ENCODE results near the gene NCBP3.

Gene NCBP3, protein sequence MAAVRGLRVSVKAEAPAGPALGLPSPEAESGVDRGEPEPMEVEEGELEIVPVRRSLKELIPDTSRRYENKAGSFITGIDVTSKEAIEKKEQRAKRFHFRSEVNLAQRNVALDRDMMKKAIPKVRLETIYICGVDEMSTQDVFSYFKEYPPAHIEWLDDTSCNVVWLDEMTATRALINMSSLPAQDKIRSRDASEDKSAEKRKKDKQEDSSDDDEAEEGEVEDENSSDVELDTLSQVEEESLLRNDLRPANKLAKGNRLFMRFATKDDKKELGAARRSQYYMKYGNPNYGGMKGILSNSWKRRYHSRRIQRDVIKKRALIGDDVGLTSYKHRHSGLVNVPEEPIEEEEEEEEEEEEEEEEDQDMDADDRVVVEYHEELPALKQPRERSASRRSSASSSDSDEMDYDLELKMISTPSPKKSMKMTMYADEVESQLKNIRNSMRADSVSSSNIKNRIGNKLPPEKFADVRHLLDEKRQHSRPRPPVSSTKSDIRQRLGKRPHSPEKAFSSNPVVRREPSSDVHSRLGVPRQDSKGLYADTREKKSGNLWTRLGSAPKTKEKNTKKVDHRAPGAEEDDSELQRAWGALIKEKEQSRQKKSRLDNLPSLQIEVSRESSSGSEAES

GRCh38 chr17:3845621-3846436 is at the start of gene NCBP3:
Gene NCBP3, minus strand, starts transcription at chr17:3846246. Its CDS starts 23 bp downstream, at chr17:3846223.
- intact Hi-C loops (cut with DNase I), result no loop called here
- peak; percentile 69 to 96 (median 91) for DNase-seq

DNA sequence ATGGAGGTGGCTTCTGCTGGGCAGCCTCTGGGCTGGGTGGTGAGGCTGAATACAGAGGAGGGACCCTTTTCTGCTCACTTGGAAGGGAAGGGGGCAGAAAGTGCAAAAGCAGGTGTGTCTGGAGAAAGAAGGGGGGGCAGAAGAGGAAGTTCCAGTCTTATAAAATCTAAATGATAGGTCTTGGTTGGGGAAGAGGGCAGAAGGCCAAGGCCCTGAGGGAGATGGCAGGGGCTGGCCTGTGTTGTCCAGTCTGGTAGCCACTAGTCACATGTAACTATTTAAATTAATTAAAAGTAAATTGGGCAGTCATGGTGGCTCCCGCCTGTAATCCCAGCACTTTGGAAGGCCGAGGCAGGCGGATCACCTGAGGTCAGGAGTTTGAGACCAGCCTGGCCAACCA is 49.3 kb upstream of the NCBP3 start:
- DNase-seq, result no peak
- intact Hi-C loops (cut with DNase I), result no loop called here

- intact Hi-C loops (cut with DNase I), result no loop called here
- peak in 2 of 42 donors; percentile 17 to 45 for DNase-seq
These were observed 48.9 kb upstream of the NCBP3 start for GRCh38 chr17:3894911-3895343.

GRCh38 chr17:3894188-3894587 is 48.1 kb upstream of the NCBP3 start:
- no peak for DNase-seq
- intact Hi-C loops (cut with DNase I), result no loop called here

DNA sequence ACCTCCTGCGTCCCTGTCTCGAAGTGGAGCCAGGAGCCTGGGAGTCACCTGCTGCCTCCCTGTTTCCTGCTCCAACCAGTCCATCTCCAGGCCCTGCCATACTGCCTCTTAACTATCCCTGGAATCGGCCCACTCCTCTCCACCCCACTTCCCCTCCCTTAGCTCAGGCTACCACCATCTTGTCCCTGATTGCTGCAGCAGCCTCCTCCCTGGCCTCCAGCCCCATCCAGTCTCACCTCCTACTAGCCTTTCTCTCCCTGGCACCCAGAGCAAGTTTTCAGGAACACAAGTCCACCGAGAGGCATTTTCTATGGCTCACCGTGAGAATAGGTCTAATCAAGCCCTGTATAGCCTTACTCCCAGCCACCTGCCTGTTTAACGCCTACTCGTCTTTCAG is 47.7 kb upstream of the NCBP3 start:
- intact Hi-C loops (cut with DNase I), result no loop called here
- no peak for DNase-seq

GRCh38 chr17:3893003-3893719 is 47.1 kb upstream of the NCBP3 start, which contains the start of gene CAMKK1:
Gene CAMKK1, minus strand, starts transcription at chr17:3893053. Its CDS starts 7,366 bp downstream, at chr17:3885687.
- intact Hi-C loops (cut with DNase I), result no loop called here
- peak; percentile 40 to 93 (median 87) for DNase-seq

DNA sequence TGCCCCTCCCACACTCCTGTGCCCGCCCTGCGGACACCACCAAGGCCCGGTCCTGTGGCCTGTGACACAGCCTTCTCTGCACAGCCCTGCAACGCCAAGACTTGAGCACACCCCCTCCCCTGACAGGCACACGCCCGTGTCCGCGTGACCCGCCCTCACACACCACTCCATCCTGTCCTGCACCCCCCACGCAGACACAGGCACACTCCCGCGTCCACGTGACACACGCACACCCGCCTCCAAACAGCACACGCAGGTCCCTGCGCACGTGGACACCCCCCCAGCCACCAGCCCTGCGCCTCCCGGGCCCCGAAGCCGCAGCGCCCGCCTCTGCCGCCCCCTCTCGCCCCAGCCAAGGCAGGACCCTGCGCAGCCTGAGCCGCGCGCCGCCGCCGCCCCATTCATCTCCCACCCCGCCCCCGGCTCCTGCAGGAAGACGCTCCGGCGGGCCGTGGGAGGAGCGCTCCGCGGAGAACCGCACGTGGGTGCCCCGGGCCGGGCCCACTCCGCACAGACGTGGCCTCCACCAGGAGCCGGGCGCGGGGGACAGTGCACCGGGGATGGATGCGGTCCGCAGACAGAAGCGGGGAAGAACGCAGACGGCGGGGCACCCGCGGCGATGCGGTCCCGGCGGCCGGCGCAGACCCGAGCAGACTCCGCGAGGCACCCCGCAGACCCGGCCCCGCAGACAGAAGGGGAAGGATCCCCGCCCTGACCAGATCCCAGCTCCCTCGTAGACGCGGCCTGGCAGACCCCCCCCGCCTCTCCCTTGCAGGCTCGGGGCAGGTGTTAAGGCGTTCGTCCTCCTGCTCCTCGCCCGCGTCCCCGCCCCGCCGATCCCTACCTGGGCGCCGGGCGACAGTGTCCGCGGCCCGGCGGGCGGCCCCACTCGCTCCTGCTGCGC is 46.3 kb upstream of the NCBP3 start:
- intact Hi-C loops (cut with DNase I), result no loop called here
- DNase-seq, result peak; percentile 26 to 88 (median 74)

DNA sequence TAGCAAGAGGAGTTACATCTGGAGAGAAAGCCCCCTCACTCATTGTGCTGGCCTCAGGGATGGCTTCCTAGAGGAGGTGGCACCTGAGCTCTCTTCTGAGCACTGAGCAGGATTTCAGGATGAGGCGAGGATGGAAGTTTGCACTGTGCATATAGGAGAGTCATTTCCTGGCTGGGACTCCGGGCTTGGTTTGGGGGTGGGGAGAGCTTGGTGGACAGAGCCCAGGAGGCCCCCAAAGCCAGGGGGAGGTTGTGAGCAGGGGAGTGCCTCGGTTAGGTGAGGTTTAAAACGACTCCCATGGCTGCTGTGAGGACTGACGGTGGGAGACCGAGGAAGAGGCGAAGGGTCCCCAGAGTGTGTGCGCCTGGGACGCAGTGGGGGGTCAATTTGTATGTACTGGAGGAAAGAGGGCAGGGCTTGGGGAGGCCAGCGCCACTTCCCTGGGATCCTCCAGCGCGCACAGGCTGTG is 45.6 kb upstream of the NCBP3 start:
- intact Hi-C loops (cut with DNase I), result no loop called here
- DNase-seq, result no peak

- peak in 1 of 42 donors; percentile 27 for DNase-seq
- intact Hi-C loops (cut with DNase I), result no loop called here
These were observed 44.8 kb upstream of the NCBP3 start for GRCh38 chr17:3890878-3891219.

- intact Hi-C loops (cut with DNase I), result no loop called here
- DNase-seq, result peak in 39 of 42 donors; percentile 38 to 85 (median 65)
These were observed 44.2 kb upstream of the NCBP3 start for GRCh38 chr17:3890082-3890877.

GRCh38 chr17:3889325-3890012 is 43.4 kb upstream of the NCBP3 start:
- intact Hi-C loops (cut with DNase I), result no loop called here
- DNase-seq, result no peak

DNA sequence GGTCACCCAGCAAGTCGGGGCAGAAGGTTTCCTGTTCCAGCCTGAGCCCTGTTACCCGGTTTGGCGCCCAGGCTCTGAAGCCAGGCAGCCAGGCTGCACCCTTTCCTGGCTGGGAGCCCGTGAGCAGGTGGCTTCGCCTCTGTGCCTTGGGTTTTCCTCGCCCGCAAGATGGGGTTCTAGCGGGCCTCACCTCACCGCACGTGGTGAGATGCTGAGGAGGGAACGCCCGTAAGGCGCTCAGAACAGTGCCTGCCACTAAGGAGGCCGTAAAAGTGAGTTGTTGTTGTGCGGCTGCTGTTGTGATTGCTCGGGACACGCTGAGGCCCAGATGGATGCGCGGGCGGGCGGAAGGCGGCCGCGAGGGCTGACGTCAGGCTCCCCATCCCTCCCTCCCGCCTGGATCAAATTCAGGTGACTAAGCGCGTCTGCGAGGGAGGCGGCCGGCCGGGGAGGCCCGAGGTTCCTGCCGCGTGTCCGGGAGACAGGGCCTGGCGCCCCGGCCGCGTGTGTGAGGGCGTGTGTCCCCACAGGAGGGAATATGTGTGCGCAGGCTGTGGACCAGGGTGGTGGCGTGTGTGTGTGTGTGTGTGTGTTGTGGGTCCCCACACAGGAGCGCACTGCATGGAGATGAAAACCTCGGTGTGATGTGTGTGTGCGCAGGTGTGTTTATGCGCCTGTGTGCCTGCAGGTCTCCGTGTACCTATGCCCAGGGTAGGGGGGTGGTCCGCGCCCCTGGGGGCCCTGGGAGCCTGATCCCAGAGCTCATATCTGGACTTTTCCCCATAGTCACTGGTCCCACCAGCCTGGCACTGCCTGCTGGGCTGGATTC is 42.5 kb upstream of the NCBP3 start:
- intact Hi-C loops (cut with DNase I), result no loop called here
- DNase-seq, result peak in 1 of 42 donors; percentile 19

GRCh38 chr17:3887804-3888203 is 41.8 kb upstream of the NCBP3 start:
- no peak for DNase-seq
- intact Hi-C loops (cut with DNase I), result no loop called here

DNA sequence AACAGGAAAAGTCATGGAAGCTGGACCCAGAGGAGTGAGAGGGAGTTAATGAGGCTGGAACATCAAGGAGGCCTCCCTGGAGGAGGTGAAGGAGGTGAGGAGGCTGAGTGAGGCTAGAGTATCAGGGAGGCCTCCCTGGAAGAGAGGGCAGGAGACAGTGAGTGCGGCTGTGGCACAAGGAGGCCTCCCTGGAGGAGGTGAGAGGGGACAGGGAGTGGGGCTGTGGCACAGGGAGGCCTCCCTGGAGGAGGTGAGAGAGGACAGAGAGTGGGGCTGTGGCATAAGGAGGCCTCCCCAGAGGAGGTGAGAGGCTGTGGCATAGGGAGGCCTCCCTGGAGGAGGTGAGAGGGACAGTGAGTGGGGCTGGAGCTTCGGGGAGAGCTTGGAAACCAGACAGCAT is 41.3 kb upstream of the NCBP3 start:
- DNase-seq, result no peak
- intact Hi-C loops (cut with DNase I), result no loop called here

DNA sequence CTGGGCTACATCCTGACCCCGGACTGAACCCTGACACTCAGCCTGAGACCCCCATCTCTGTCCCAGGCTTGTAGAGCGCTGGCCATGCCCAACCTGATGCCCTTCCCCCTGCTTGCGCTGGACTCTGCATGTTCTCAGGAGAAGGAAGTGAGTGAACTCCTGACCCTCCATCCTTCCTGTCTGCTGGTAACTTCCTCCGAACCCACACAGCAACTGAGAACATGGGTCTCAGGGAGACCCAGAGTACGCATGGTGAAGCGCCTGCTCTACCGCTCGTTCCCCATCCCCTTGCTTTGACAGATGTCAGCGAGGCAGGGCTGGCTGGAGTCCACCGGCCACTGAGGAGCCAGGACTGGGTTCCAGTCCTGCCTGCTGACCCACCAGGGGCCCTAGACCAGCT is 40.7 kb upstream of the NCBP3 start:
- intact Hi-C loops (cut with DNase I), result no loop called here
- peak in 19 of 42 donors; percentile 10 to 60 (median 40) for DNase-seq

- intact Hi-C loops (cut with DNase I), result no loop called here
- no peak for DNase-seq
These were observed 39.9 kb upstream of the NCBP3 start for GRCh38 chr17:3885970-3886369.
